CMK (cell line): ENCODE measurements around the gene ZDHHC8.

ENCODE experiments used
- DNase-seq: peaks from one replicate; pipeline ENCODE4 v3.0.0-alpha.2; 2010; ENCODE audit warnings: low read depth

Gene ZDHHC8

DNA sequence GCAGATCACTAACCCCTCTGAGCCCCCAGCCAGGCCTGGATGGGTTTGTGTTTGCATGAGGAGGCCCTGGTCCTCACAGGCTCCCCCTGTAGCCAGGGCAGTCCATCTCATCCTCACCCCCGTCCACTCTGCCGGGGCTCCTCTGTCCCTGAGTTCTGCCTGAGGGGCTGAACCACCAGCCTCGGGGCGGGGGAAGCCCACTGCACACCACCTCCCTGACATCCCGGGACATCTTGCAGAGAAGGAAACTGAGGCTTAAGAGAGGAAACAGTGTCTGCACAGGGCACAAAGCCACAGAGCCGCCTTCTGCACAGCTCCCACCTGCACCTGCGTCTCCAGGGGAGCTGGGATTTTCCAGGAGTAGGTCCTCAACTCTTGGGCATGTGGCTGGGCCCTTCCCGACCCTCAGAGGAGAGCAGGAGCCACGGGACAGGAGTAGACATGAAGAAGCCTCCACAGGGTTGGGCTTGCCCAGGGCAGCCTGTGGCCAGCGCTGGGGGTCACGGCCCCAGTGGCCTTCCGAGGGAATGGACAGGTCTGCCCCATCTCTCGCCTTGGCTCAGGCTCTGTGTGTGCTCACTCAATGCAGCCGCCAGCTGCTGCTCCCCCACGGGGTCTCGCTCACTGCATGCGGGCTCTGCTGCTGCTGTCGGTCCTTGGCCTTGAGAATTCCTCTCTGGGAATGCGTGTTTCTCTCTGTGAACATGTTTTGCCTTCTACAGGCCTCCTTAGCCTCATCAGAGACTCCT, 64.7 kb downstream of the ZDHHC8 start:
- DNase-seq = no peak
